Calu3 (cell line): Measurements from ENCODE around the gene TOGARAM2. TPM values are rescaled to one million over a fixed set of nuclear protein-coding genes. Genes with fewer than 3 reads are reported as not detected.

Experiments
- BruUV-seq: library from RNA; stranded (reverse); fragments of 400-500 nt; replicated peaks from 2 replicates; lab custom pipeline; 2021; lab: Mats Ljungman, UMichigan
- CTCF ChIA-PET: fragments of 300-600 bp; sonication (Branson Sonifier 250); formaldehyde crosslinking; loops from one replicate; lab custom pipeline; 2022; ENCODE audit warnings: antibody characterized with exemption; lab: Charles Lee
- DNase-seq: peaks from one replicate; pipeline ENCODE4 v3.0.0; 2022
- H3K27ac Mint-ChIP-seq: one replicate; pipeline ENCODE4 v1.8.0; 2022; ENCODE audit warnings: mixed read lengths; ENCODE audit not compliant: unreplicated experiment
- H3K27me3 Mint-ChIP-seq: one replicate; pipeline ENCODE4 v1.8.0; 2022; ENCODE audit warnings: mixed read lengths; ENCODE audit not compliant: unreplicated experiment
- H3K36me3 Mint-ChIP-seq: one replicate; pipeline ENCODE4 v1.8.0; 2022; ENCODE audit warnings: mild to moderate bottlenecking, moderate library complexity, mixed read lengths; ENCODE audit not compliant: insufficient read depth, unreplicated experiment
- H3K4me1 Mint-ChIP-seq: one replicate; pipeline ENCODE4 v1.8.0; 2022; ENCODE audit warnings: mild to moderate bottlenecking, low read depth, mixed read lengths; ENCODE audit not compliant: unreplicated experiment
- H3K4me3 Mint-ChIP-seq: one replicate; pipeline ENCODE4 v1.8.0; 2022; ENCODE audit warnings: mild to moderate bottlenecking, low read depth, moderate library complexity, mixed read lengths; ENCODE audit not compliant: unreplicated experiment
- H3K9me3 Mint-ChIP-seq: one replicate; pipeline ENCODE4 v1.8.0; 2022; ENCODE audit warnings: low read depth, mixed read lengths; ENCODE audit not compliant: unreplicated experiment
- intact Hi-C: fragments of 100-400 bp; cut with micrococcal nuclease; formaldehyde crosslinking; loops from one replicate; pipeline ENCODE4 v1.10.0; 2022; ENCODE audit not compliant: unreplicated experiment
- total RNA-seq: library from RNA; stranded (reverse); gene quantifications from 2 replicates; pipeline ENCODE4 v1.2.3, GENCODE V29; 2022
- TF ChIP-seq, protein P1 (sequence below): fragments of 200-600 bp; IDR thresholded peaks from one replicate; pipeline ENCODE4 v1.8.0; 2022; ENCODE audit warnings: antibody characterized with exemption; ENCODE audit not compliant: unreplicated experiment

The TOGARAM2 gene
- total RNA-seq, 1 experiment from 2014 or later = 0.85 TPM

DNA sequence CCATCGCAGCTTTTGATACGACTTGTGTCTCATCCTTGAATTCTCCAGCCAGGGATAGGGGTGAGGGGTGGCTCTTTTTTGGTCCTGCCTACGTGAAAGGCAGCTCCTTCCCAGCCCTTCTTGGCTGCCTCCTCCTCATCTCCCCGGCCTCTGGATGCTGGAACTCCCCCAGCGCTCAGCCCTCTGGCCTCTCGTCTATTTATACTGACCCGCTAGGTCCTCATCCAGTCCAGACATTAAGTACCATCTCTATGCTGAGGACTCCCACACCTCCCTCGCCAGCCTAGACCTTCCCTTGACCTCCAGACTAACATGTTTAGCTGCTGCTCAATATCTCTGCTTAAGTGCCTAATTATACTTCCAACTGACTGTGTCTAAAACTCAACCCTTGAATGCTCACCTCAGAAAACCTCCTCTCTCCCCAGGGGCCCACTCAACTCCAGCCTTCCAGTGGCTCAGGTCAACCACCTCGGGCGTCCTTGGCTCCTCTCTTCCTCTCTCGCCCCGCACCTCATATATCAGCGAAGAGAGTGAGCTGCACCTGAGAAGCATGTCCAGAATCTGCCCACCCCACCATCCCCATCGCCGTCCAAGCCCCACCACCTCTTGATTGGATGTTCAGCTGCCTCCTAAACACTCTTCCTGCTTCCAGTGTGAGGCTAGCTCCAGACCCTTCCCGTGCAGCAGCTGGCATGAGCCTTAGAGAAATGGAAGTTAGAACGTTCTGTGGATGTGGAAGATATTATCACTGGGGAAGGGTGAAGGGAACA lies 34.8 kb downstream of the TOGARAM2 start:
- Mint-ChIP-seq H3K4me1 (peaks cover 9% of the 10 kb centered on the region), H3K9me3 (no peaks in the 10 kb centered on the region), H3K36me3 (no peaks in the 10 kb centered on the region), H3K4me3 (no peak overlapping the region), H3K27me3 (peaks cover 26% of the 10 kb centered on the region), H3K27ac (no peak overlapping the region)
- intact Hi-C loops = no loop called here
- no TSS peak for BruUV-seq
- TF ChIP-seq, protein P1, sequence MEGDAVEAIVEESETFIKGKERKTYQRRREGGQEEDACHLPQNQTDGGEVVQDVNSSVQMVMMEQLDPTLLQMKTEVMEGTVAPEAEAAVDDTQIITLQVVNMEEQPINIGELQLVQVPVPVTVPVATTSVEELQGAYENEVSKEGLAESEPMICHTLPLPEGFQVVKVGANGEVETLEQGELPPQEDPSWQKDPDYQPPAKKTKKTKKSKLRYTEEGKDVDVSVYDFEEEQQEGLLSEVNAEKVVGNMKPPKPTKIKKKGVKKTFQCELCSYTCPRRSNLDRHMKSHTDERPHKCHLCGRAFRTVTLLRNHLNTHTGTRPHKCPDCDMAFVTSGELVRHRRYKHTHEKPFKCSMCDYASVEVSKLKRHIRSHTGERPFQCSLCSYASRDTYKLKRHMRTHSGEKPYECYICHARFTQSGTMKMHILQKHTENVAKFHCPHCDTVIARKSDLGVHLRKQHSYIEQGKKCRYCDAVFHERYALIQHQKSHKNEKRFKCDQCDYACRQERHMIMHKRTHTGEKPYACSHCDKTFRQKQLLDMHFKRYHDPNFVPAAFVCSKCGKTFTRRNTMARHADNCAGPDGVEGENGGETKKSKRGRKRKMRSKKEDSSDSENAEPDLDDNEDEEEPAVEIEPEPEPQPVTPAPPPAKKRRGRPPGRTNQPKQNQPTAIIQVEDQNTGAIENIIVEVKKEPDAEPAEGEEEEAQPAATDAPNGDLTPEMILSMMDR = no peak
- CTCF ChIA-PET = interaction anchor here (1.2 kb wide), 1 partner anchor 12 kb away, joined by 3 read pairs; no protein-coding TSS in a partner anchor
- DNase-seq = no peak

GRCh38 chr2:29016504-29016903 lies 35.4 kb downstream of the TOGARAM2 start:
- H3K4me3 Mint-ChIP-seq = no peak overlapping the region
- intact Hi-C loops = no loop called here
- H3K9me3 Mint-ChIP-seq = no peaks in the 10 kb centered on the region
- TF ChIP-seq, protein P1 = no peak
- no peak for DNase-seq
- H3K27ac Mint-ChIP-seq = no peak overlapping the region
- BruUV-seq = no TSS peak
- CTCF ChIA-PET = interaction anchor here (0.6 kb wide), 2 partner anchors 17 to 155 kb away, joined by 3 read pairs; no protein-coding TSS in a partner anchor
- peaks cover 9% of the 10 kb centered on the region for H3K4me1 Mint-ChIP-seq
- H3K36me3 Mint-ChIP-seq = no peaks in the 10 kb centered on the region
- peaks cover 27% of the 10 kb centered on the region for H3K27me3 Mint-ChIP-seq

DNA sequence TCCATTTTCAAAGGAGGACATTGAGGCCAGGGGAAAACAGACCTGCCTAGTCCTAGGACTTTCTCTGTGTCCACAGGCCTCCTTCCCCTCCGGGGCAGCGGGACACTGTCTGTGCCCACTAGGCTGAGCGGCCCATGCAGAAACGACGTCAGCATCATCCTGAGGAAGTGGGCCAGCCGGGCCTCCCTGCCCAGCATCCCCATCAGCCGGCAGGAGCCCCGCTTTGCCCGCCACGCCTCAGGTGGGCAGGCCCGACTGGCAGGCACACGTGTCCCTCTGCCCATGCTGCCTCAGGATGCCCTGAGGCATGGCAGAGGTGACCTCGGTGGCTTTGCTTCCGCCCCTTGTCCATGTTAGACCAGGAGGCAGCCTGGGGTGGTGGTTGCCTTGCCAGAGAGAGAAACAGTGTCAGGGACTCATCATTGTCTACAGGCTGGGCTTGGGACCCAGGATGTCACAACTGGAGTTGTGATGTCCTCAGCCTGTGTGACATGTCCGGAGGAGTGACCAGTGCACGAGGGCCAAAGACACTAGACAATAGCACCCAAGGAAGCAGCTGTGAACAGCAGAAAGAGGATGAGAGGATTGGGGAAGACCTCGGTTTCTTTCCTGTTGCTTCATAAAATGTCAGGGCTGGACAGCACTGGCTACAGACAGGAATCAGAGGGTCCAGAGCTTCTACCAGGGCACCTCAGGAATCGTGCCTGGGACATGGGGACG lies 36.8 kb downstream of the TOGARAM2 start:
- no peaks in the 10 kb centered on the region for H3K36me3 Mint-ChIP-seq
- no peak overlapping the region for H3K4me3 Mint-ChIP-seq
- H3K27ac Mint-ChIP-seq = no peak overlapping the region
- no TSS peak for BruUV-seq
- CTCF ChIA-PET = no interaction called here
- no peaks in the 10 kb centered on the region for H3K9me3 Mint-ChIP-seq
- no peak for DNase-seq
- H3K27me3 Mint-ChIP-seq = peaks cover 27% of the 10 kb centered on the region
- intact Hi-C loops = no loop called here
- TF ChIP-seq, protein P1 = no peak
- peaks cover 8% of the 10 kb centered on the region for H3K4me1 Mint-ChIP-seq

GRCh38 chr2:29021886-29022285 lies 40.8 kb downstream of the TOGARAM2 start:
- TF ChIP-seq, protein P1 = no peak
- Mint-ChIP-seq H3K36me3 (no peaks in the 10 kb centered on the region), H3K9me3 (no peaks in the 10 kb centered on the region), H3K27ac (no peak overlapping the region), H3K4me3 (no peak overlapping the region), H3K4me1 (no peaks in the 10 kb centered on the region), H3K27me3 (peaks cover 16% of the 10 kb centered on the region)
- intact Hi-C loops = no loop called here
- no peak for DNase-seq
- CTCF ChIA-PET = no interaction called here
- BruUV-seq = no TSS peak
